ENCODE results near the gene RUNX3.

The RUNX3 gene

GRCh38 chr1:24927473-24927872 is 2.6 kb downstream of the RUNX3 start:
- H3K4me3 ChIP-seq (ENCODE audit: low read depth, low read length) = peak overlapping the region; percentile 94
- no peak for TF ChIP-seq CTCF (IDR thresholded peaks at IDR 0.05; ENCODE audit: borderline replicate concordance, insufficient read depth, low read depth, low read length)

GRCh38 chr1:24926563-24927249 is 3.4 kb downstream of the RUNX3 start:
- no peak for TF ChIP-seq CTCF (IDR thresholded peaks at IDR 0.05; ENCODE audit: borderline replicate concordance, insufficient read depth, low read depth, low read length)
- peak overlapping the region; percentile 94 for H3K4me3 ChIP-seq (ENCODE audit: low read depth, low read length)

GRCh38 chr1:24925963-24926362 is 4.1 kb downstream of the RUNX3 start:
- no peak for TF ChIP-seq CTCF (IDR thresholded peaks at IDR 0.05; ENCODE audit: borderline replicate concordance, insufficient read depth, low read depth, low read length)
- no peak overlapping the region for H3K4me3 ChIP-seq (ENCODE audit: low read depth, low read length)

- no peak overlapping the region for H3K4me3 ChIP-seq (ENCODE audit: low read depth, low read length)
- no peak for TF ChIP-seq CTCF (IDR thresholded peaks at IDR 0.05; ENCODE audit: borderline replicate concordance, insufficient read depth, low read depth, low read length)
Measured at GRCh38 chr1:24925082-24925779, 4.8 kb downstream of the RUNX3 start.

- no peak for TF ChIP-seq CTCF (IDR thresholded peaks at IDR 0.05; ENCODE audit: borderline replicate concordance, insufficient read depth, low read depth, low read length)
- no peak overlapping the region for H3K4me3 ChIP-seq (ENCODE audit: low read depth, low read length)
Measured at GRCh38 chr1:24923485-24924113, 6.5 kb downstream of the RUNX3 start.

GRCh38 chr1:24921938-24922662 is 8.0 kb downstream of the RUNX3 start:
- no peak for TF ChIP-seq CTCF (IDR thresholded peaks at IDR 0.05; ENCODE audit: borderline replicate concordance, insufficient read depth, low read depth, low read length)
- no peak overlapping the region for H3K4me3 ChIP-seq (ENCODE audit: low read depth, low read length)
